Esophagus (tissue), 2 donors: ENCODE results near the gene PANK2. TPM values are rescaled to one million over a fixed set of nuclear protein-coding genes. Genes with fewer than 3 reads are reported as not detected.
"Not testable (repeated sequence)": the region's sequence is repeated elsewhere in the genome, so short reads cannot be mapped to it uniquely, and the experiment has no call there.

Experiments
- H3K27ac ChIP-seq, 2 donors: one replicate each; pipeline ENCODE4 v1.5.1; 2013; ENCODE audit warnings: low read depth in 2 of 2, mild to moderate bottlenecking in 2 of 2, inconsistent platforms in 1 of 2, low read length in 1 of 2, moderate library complexity in 1 of 2
- H3K27me3 ChIP-seq, 2 donors: one replicate each; pipeline ENCODE4 v1.6.1; 2013; ENCODE audit warnings: low read length in 2 of 2, control low read depth in 1 of 2, mild to moderate bottlenecking in 1 of 2; ENCODE audit not compliant: insufficient read depth in 2 of 2, control insufficient read depth in 1 of 2
- H3K36me3 ChIP-seq, 2 donors: one replicate each; pipeline ENCODE4 v1.6.1; 2013; ENCODE audit warnings: low read length in 1 of 2; ENCODE audit not compliant: control insufficient read depth in 2 of 2, insufficient read depth in 2 of 2
- H3K4me1 ChIP-seq, 2 donors: one replicate each; pipeline ENCODE4 v1.6.1; 2013; ENCODE audit warnings: low read length in 1 of 2; ENCODE audit not compliant: control insufficient read depth in 2 of 2, insufficient read depth in 2 of 2
- H3K4me3 ChIP-seq, 2 donors: one replicate each; pipeline ENCODE4 v1.5.1; 2013; ENCODE audit warnings: low read length in 2 of 2, mild to moderate bottlenecking in 2 of 2, low read depth in 1 of 2, moderate library complexity in 1 of 2
- H3K9me3 ChIP-seq, 2 donors: one replicate each; pipeline ENCODE4 v1.6.1; 2013; ENCODE audit warnings: mild to moderate bottlenecking in 2 of 2, low read depth in 1 of 2, low read length in 1 of 2, moderate library complexity in 1 of 2; ENCODE audit not compliant: control insufficient read depth in 2 of 2, insufficient read depth in 1 of 2
- WGBS, 2 donors: extraction: QIAGEN DNeasy Blood & Tissue Kit; methylation state at CpG; one replicate each; pipeline ENCODE4 v1.1.7; 2013; 5-methylcytosine and 5-hydroxymethylcytosine counted together
- polyA plus RNA-seq, 2 donors: library from polyadenylated mRNA; stranded (reverse); fragments of 200-250 nt; gene quantifications; one replicate each; pipeline ENCODE4 v1.2.3, GENCODE V29; 2013
- donor health status: healthy with polysubstance abuse.
- donor health status: Bipolar disorder and iron deficiency.

The PANK2 gene
- 10 to 100 TPM; 31.0 to 31.9 TPM for polyA plus RNA-seq

- peak within 1 kb of the TSS; percentile 94 for H3K27ac ChIP-seq
- peak within 1 kb of the TSS; percentile 82 to 95 for H3K4me3 ChIP-seq
- no peaks in the 10 kb centered on the region for H3K27me3 ChIP-seq
- WGBS, 2 donors = 0 to 1% methylated on average over 59 to 71 of the region's 72 CpGs
- H3K4me1 ChIP-seq = peaks cover 0 to 2% of the 10 kb centered on the region in 2 donors
- H3K9me3 ChIP-seq = no peaks in the 10 kb centered on the region
- H3K36me3 ChIP-seq = no peaks in the 10 kb centered on the region
Observed at GRCh38 chr20:3888622-3889488, at the start of gene PANK2. Gene PANK2, plus strand, starts transcription at chr20:3889387.

- WGBS, 2 donors = 80 to 91% methylated on average over 7 of the region's 7 CpGs
- not testable (repeated sequence) for H3K9me3 ChIP-seq
Observed at GRCh38 chr20:3840201-3840600, 49.0 kb upstream of the PANK2 start.

GRCh38 chr20:3842348-3842930, 46.7 kb upstream of the PANK2 start:
- H3K27me3 ChIP-seq = no peaks in the 10 kb centered on the region
- H3K36me3 ChIP-seq = no peaks in the 10 kb centered on the region
- peaks cover 0 to 4% of the 10 kb centered on the region in 2 donors for H3K4me1 ChIP-seq
- no peak overlapping the region for H3K4me3 ChIP-seq
- H3K27ac ChIP-seq = no peak overlapping the region
- WGBS, 2 donors = 82 to 91% methylated on average over 7 of the region's 7 CpGs
- no peaks in the 10 kb centered on the region for H3K9me3 ChIP-seq

More at GRCh38 chr20:3840201-3840600, 49.0 kb upstream of the PANK2 start:
- not testable (repeated sequence) for H3K36me3 ChIP-seq, H3K27ac ChIP-seq, H3K4me3 ChIP-seq, H3K27me3 ChIP-seq, H3K4me1 ChIP-seq

GRCh38 chr20:3843490-3843889, 45.7 kb upstream of the PANK2 start:
- Histone ChIP-seq H3K27me3 (no peaks in the 10 kb centered on the region), H3K27ac (no peak overlapping the region), H3K4me3 (no peak overlapping the region), H3K36me3 (peaks cover 0 to 2% of the 10 kb centered on the region in 2 donors), H3K9me3 (no peaks in the 10 kb centered on the region), H3K4me1 (peaks cover 1 to 11% of the 10 kb centered on the region in 2 donors)
- 36 to 51% methylated on average over 5 of the region's 5 CpGs for WGBS, 2 donors

GRCh38 chr20:3843990-3844619, 45.1 kb upstream of the PANK2 start:
- not testable (repeated sequence) for H3K27ac ChIP-seq, H3K9me3 ChIP-seq, H3K27me3 ChIP-seq, H3K36me3 ChIP-seq, H3K4me3 ChIP-seq
- H3K4me1 ChIP-seq = peaks cover 5 to 16% of the 10 kb centered on the region in 2 donors
- 96% methylated on average over 9 of the region's 9 CpGs for WGBS, 2 donors

- Histone ChIP-seq H3K9me3 (no peaks in the 10 kb centered on the region), H3K4me3 (peak overlapping the region; percentile 76 to 96), H3K27ac (peak overlapping the region; percentile 88 to 91), H3K27me3 (no peaks in the 10 kb centered on the region), H3K36me3 (peaks cover 0 to 4% of the 10 kb centered on the region in 2 donors), H3K4me1 (peaks cover 5 to 16% of the 10 kb centered on the region in 2 donors)
- WGBS, 2 donors = 0% methylated on average over 22 of the region's 22 CpGs
Observed at GRCh38 chr20:3846378-3846739, 42.8 kb upstream of the PANK2 start.

- Histone ChIP-seq H3K27ac (peak within 1 kb of the TSS; percentile 88 to 91), H3K36me3 (peaks cover 0 to 4% of the 10 kb centered on the region in 2 donors), H3K4me3 (peak within 1 kb of the TSS; percentile 76 to 96), H3K9me3 (no peaks in the 10 kb centered on the region), H3K27me3 (no peaks in the 10 kb centered on the region), H3K4me1 (peaks cover 5 to 16% of the 10 kb centered on the region in 2 donors)
- WGBS, 2 donors = 0 to 1% methylated on average over 68 to 72 of the region's 72 CpGs
Observed at GRCh38 chr20:3846740-3847428, 42.3 kb upstream of the PANK2 start, which contains the start of gene MAVS. Gene MAVS, plus strand, starts transcription at chr20:3846834. Its CDS starts 7,791 bp downstream, at chr20:3854625.

- H3K4me3 ChIP-seq = peak overlapping the region; percentile 76 to 96
- H3K36me3 ChIP-seq = peaks cover 0 to 4% of the 10 kb centered on the region in 2 donors
- peak overlapping the region; percentile 88 to 91 for H3K27ac ChIP-seq
- no peaks in the 10 kb centered on the region for H3K27me3 ChIP-seq
- H3K4me1 ChIP-seq = peaks cover 5 to 16% of the 10 kb centered on the region in 2 donors
- no peaks in the 10 kb centered on the region for H3K9me3 ChIP-seq
- 20 to 21% methylated on average over 8 of the region's 8 CpGs for WGBS, 2 donors
Observed at GRCh38 chr20:3847429-3847940, 41.7 kb upstream of the PANK2 start.

- no peak overlapping the region for H3K4me3 ChIP-seq
- no peaks in the 10 kb centered on the region for H3K9me3 ChIP-seq
- no peak overlapping the region for H3K27ac ChIP-seq
- WGBS, 2 donors = 85 to 100% methylated on average over 1 of the region's 1 CpG
- H3K27me3 ChIP-seq = no peaks in the 10 kb centered on the region
- H3K4me1 ChIP-seq = peaks cover 5 to 16% of the 10 kb centered on the region in 2 donors
- peaks cover 0 to 4% of the 10 kb centered on the region in 2 donors for H3K36me3 ChIP-seq
Observed at GRCh38 chr20:3848565-3848964, 40.6 kb upstream of the PANK2 start.
